ENCODE results near the gene SLF1.
"Not testable (repeated sequence)": the region's sequence is repeated elsewhere in the genome, so short reads cannot be mapped to it uniquely, and the experiment has no call there.

The SLF1 gene

GRCh38 chr5:94618493-94619328 lies at the start of gene SLF1, which contains the start of gene KIAA0825:
Gene SLF1 (plus strand): TSS chr5:94618669. CDS start chr5:94628811, 10,142 bp downstream.
Gene KIAA0825 (minus strand): TSS chr5:94618604. CDS start chr5:94537126, 81,478 bp downstream.
- peak; percentile 18 to 92 (median 78) for DNase-seq

GRCh38 chr5:94571415-94571814 lies 47.1 kb upstream of the SLF1 start:
- DNase-seq, result no peak

- not testable (repeated sequence) for DNase-seq
Measured at GRCh38 chr5:94573349-94573748, 45.1 kb upstream of the SLF1 start.

- no peak for DNase-seq
Measured at GRCh38 chr5:94575196-94575595, 43.3 kb upstream of the SLF1 start.

- no peak for DNase-seq
Measured at GRCh38 chr5:94577466-94578245, 40.8 kb upstream of the SLF1 start.

- DNase-seq, result no peak
Measured at GRCh38 chr5:94595281-94595840, 23.1 kb upstream of the SLF1 start.

GRCh38 chr5:94613583-94613982 lies 4.9 kb upstream of the SLF1 start:
- DNase-seq, result no peak

- DNase-seq, result no peak
Measured at GRCh38 chr5:94614156-94614805, 4.2 kb upstream of the SLF1 start.

GRCh38 chr5:94615862-94616261 lies 2.6 kb upstream of the SLF1 start:
- DNase-seq, result no peak

- peak in 30 of 51 donors; percentile 21 to 84 (median 44) for DNase-seq
Measured at GRCh38 chr5:94618029-94618492, 408 bp upstream of the SLF1 start.

GRCh38 chr5:94620256-94620655 lies 1.8 kb downstream of the SLF1 start:
- no peak for DNase-seq

GRCh38 chr5:94621763-94622162 lies 3.3 kb downstream of the SLF1 start:
- no peak for DNase-seq

- no peak for DNase-seq
Measured at GRCh38 chr5:94623011-94623410, 4.5 kb downstream of the SLF1 start.

GRCh38 chr5:94623877-94624276 lies 5.4 kb downstream of the SLF1 start:
- DNase-seq, result no peak

- no peak for DNase-seq
Measured at GRCh38 chr5:94627191-94627590, 8.7 kb downstream of the SLF1 start.

- no peak for DNase-seq
Measured at GRCh38 chr5:94632024-94632423, 13.6 kb downstream of the SLF1 start.

- no peak for DNase-seq
Measured at GRCh38 chr5:94640176-94640575, 21.7 kb downstream of the SLF1 start.

- DNase-seq, result no peak
Measured at GRCh38 chr5:94645053-94645452, 26.6 kb downstream of the SLF1 start.

GRCh38 chr5:94646758-94647157 lies 28.3 kb downstream of the SLF1 start:
- no peak for DNase-seq

- DNase-seq, result no peak
Measured at GRCh38 chr5:94649874-94650273, 31.4 kb downstream of the SLF1 start.

- DNase-seq, result no peak
Measured at GRCh38 chr5:94658272-94658671, 39.8 kb downstream of the SLF1 start.

GRCh38 chr5:94660506-94660905 lies 42.0 kb downstream of the SLF1 start:
- DNase-seq, result no peak

Data from hypothalamus (tissue), 51 donors.